ENCODE results near the gene NRXN3. TPM values are rescaled to one million over a fixed set of nuclear protein-coding genes. Genes with fewer than 3 reads are reported as not detected.
"Not testable (repeated sequence)": the region's sequence is repeated elsewhere in the genome, so short reads cannot be mapped to it uniquely, and the experiment has no call there.

The NRXN3 gene
- total RNA-seq, 1 experiment from 2014 or later = not detected

- H3K27ac ChIP-seq = no peak overlapping the region
- TF ChIP-seq EZH2 (IDR thresholded peaks at IDR 0.05; ENCODE audit: low read depth) (no peak), CTCF (conservative IDR thresholded peaks at IDR 0.05) (no peak)
- no peaks in the 10 kb centered on the region for H3K9me3 ChIP-seq (ENCODE audit: insufficient read depth, low read depth)
- no peaks in the 10 kb centered on the region for H3K27me3 ChIP-seq (ENCODE audit: insufficient read depth, low read depth)
- H3K36me3 ChIP-seq (ENCODE audit: low read depth) = no peaks in the 10 kb centered on the region
- DNase-seq = no peak
- no peaks in the 10 kb centered on the region for H3F3A ChIP-seq (ENCODE audit: insufficient read depth, low read depth)
- CTCF ChIA-PET = interaction anchor here (0.8 kb wide), 1 partner anchor 212 kb away, joined by 9 read pairs; no protein-coding TSS in a partner anchor
- H3K79me2 ChIP-seq (ENCODE audit: low read depth) = no peaks in the 10 kb centered on the region
- no TSS peak for BruUV-seq (replicated peaks)
- no peaks in the 10 kb centered on the region for H3K4me1 ChIP-seq (replicated peaks; ENCODE audit: insufficient read depth)
- no peak overlapping the region for H3K4me2 ChIP-seq
- H2AFZ ChIP-seq = no peak overlapping the region
- no peaks in the 10 kb centered on the region for H3K9me2 ChIP-seq (ENCODE audit: insufficient read depth)
- H3K4me3 ChIP-seq = no peak overlapping the region
- intact Hi-C loops (cut with micrococcal nuclease; ENCODE audit: unreplicated experiment) = no loop called here
- POLR2A ChIA-PET (ENCODE audit: unreplicated experiment) = no interaction called here
- H4K20me1 ChIP-seq (ENCODE audit: insufficient read depth) = no peaks in the 10 kb centered on the region; the same call in 1 of the 2 replicates
Observed at GRCh38 chr14:78484028-78484427, 313.9 kb downstream of the NRXN3 start.

GRCh38 chr14:78486081-78486480 is 315.9 kb downstream of the NRXN3 start:
- Histone ChIP-seq H2AFZ (no peak overlapping the region), H3K9me3 (ENCODE audit: insufficient read depth, low read depth) (no peaks in the 10 kb centered on the region), H3F3A (ENCODE audit: insufficient read depth, low read depth) (no peaks in the 10 kb centered on the region), H3K36me3 (ENCODE audit: low read depth) (no peaks in the 10 kb centered on the region), H3K27me3 (ENCODE audit: insufficient read depth, low read depth) (no peaks in the 10 kb centered on the region), H3K79me2 (ENCODE audit: low read depth) (no peaks in the 10 kb centered on the region), H3K27ac (no peak overlapping the region), H3K9me2 (ENCODE audit: insufficient read depth) (no peaks in the 10 kb centered on the region), H4K20me1 (ENCODE audit: insufficient read depth) (no peaks in the 10 kb centered on the region; the same call in 1 of the 2 replicates), H3K4me2 (no peak overlapping the region), H3K4me3 (no peak overlapping the region), H3K4me1 (replicated peaks; ENCODE audit: insufficient read depth) (no peaks in the 10 kb centered on the region)
- CTCF ChIA-PET = no interaction called here
- POLR2A ChIA-PET (ENCODE audit: unreplicated experiment) = no interaction called here
- no TSS peak for BruUV-seq (replicated peaks)
- intact Hi-C loops (cut with micrococcal nuclease; ENCODE audit: unreplicated experiment) = no loop called here
- no peak for TF ChIP-seq EZH2 (IDR thresholded peaks at IDR 0.05; ENCODE audit: low read depth)
- TF ChIP-seq CTCF (conservative IDR thresholded peaks at IDR 0.05) = no peak
- DNase-seq = no peak

- Histone ChIP-seq H3K9me2 (ENCODE audit: insufficient read depth) (no peaks in the 10 kb centered on the region), H3K9me3 (ENCODE audit: insufficient read depth, low read depth) (no peaks in the 10 kb centered on the region), H4K20me1 (ENCODE audit: insufficient read depth) (no peaks in the 10 kb centered on the region; the same call in 1 of the 2 replicates), H3F3A (ENCODE audit: insufficient read depth, low read depth) (no peaks in the 10 kb centered on the region), H3K4me2 (no peak overlapping the region), H3K4me3 (no peak overlapping the region), H3K4me1 (replicated peaks; ENCODE audit: insufficient read depth) (no peaks in the 10 kb centered on the region), H3K36me3 (ENCODE audit: low read depth) (no peaks in the 10 kb centered on the region), H3K27ac (no peak overlapping the region), H3K79me2 (ENCODE audit: low read depth) (no peaks in the 10 kb centered on the region), H3K27me3 (ENCODE audit: insufficient read depth, low read depth) (0 out of 2 replicates have a peak, but pooled peaks cover 2% of the 10 kb centered on the region), H2AFZ (no peak overlapping the region)
- no peak for DNase-seq
- CTCF ChIA-PET = no interaction called here
- BruUV-seq (replicated peaks) = no TSS peak
- intact Hi-C loops (cut with micrococcal nuclease; ENCODE audit: unreplicated experiment) = no loop called here
- TF ChIP-seq EZH2 (IDR thresholded peaks at IDR 0.05; ENCODE audit: low read depth) (no peak), CTCF (conservative IDR thresholded peaks at IDR 0.05) (no peak)
- POLR2A ChIA-PET (ENCODE audit: unreplicated experiment) = no interaction called here
Observed at GRCh38 chr14:78486621-78487020, 316.4 kb downstream of the NRXN3 start.

GRCh38 chr14:78487573-78487972 is 317.4 kb downstream of the NRXN3 start:
- POLR2A ChIA-PET (ENCODE audit: unreplicated experiment); intact Hi-C loops (cut with micrococcal nuclease; ENCODE audit: unreplicated experiment); H3F3A ChIP-seq (ENCODE audit: insufficient read depth, low read depth); CTCF ChIA-PET; H3K4me1 ChIP-seq (replicated peaks; ENCODE audit: insufficient read depth); H3K27me3 ChIP-seq (ENCODE audit: insufficient read depth, low read depth); H2AFZ ChIP-seq; H3K79me2 ChIP-seq (ENCODE audit: low read depth); H3K9me3 ChIP-seq (ENCODE audit: insufficient read depth, low read depth); H3K36me3 ChIP-seq (ENCODE audit: low read depth); H4K20me1 ChIP-seq (ENCODE audit: insufficient read depth); DNase-seq; H3K4me3 ChIP-seq; BruUV-seq (replicated peaks); H3K27ac ChIP-seq; H3K4me2 ChIP-seq; H3K9me2 ChIP-seq (ENCODE audit: insufficient read depth): not testable (repeated sequence)

All from PC-9 (cell line).